Sigmoid colon (tissue), 7 donors: ENCODE results near the gene HINT2. TPM values are rescaled to one million over a fixed set of nuclear protein-coding genes. Genes with fewer than 3 reads are reported as not detected.

Experiments
- DNase-seq: peaks from one replicate; pipeline ENCODE4 v3.0.0-alpha.2; 2019
- H3K27ac ChIP-seq, 4 donors: fragments of 200-600 bp; sonication (generic); one replicate each; pipeline ENCODE4 v1.5.1; 2016 to 2019; ENCODE audit warnings: mild to moderate bottlenecking in 1 of 4
- H3K27me3 ChIP-seq, 3 donors: fragments of 200-600 bp; sonication (generic); one replicate each; pipeline ENCODE4 v1.5.1; 2019; ENCODE audit warnings: mild to moderate bottlenecking in 1 of 3
- H3K36me3 ChIP-seq, 4 donors: fragments of 200-600 bp; sonication (generic); one replicate each; pipeline ENCODE4 v1.5.1; 2016 to 2019
- H3K4me1 ChIP-seq, 4 donors: fragments of 200-600 bp; sonication (generic); one replicate each; pipeline ENCODE4 v1.5.1; 2017 to 2019
- H3K4me3 ChIP-seq, 4 donors: fragments of 200-600 bp; sonication (generic); one replicate each; pipeline ENCODE4 v1.5.1; 2017 to 2019; ENCODE audit warnings: mild to moderate bottlenecking in 2 of 4, moderate library complexity in 1 of 4
- H3K9me3 ChIP-seq, 4 donors: fragments of 200-600 bp in 3 of 4; sonication (generic) in 3 of 4; one replicate each; pipeline versions ENCODE4 v1.5.1 to v1.6.1; 2013 to 2019
- EP300 ChIP-seq, 4 donors: sonication (generic); formaldehyde crosslinking; IDR thresholded peaks; one replicate each; pipeline ENCODE4 v1.6.1; 2017; ENCODE audit warnings: antibody characterized with exemption in 4 of 4
- POLR2A ChIP-seq, 2 donors: fragments of 450-650 bp; IDR thresholded peaks; one replicate each; pipeline ENCODE4 v1.6.1; 2016; ENCODE audit warnings: antibody characterized with exemption in 2 of 2, mild to moderate bottlenecking in 2 of 2, moderate library complexity in 2 of 2
- POLR2AphosphoS5 ChIP-seq, 4 donors: sonication (generic); formaldehyde crosslinking; IDR thresholded peaks; one replicate each; pipeline ENCODE4 v1.6.1; 2017; ENCODE audit warnings: antibody characterized with exemption in 4 of 4
- WGBS, 2 donors: extraction: QIAGEN DNeasy Blood & Tissue Kit; methylation state at CpG; one replicate each; pipeline ENCODE4 v1.1.7; 2013; 5-methylcytosine and 5-hydroxymethylcytosine counted together
- intact Hi-C: fragments of 100-400 bp; cut with DNase I; formaldehyde crosslinking; loops from one replicate; pipeline ENCODE4 v1.15.1; 2023
- polyA plus RNA-seq, 3 donors: library from polyadenylated mRNA; stranded (reverse); fragments of 200-250 nt; gene quantifications; one replicate each; pipeline ENCODE4 v1.2.3, GENCODE V29; 2013
- total RNA-seq, 4 donors: library from RNA; depleted of rRNA; stranded (reverse); fragments of >200 nt; gene quantifications; one replicate each; pipeline ENCODE4 v1.1.0, GENCODE V29; 2016
- TF ChIP-seq, protein P1 (sequence below), 4 experiments: fragments of 450-650 bp in 3 of 4; fragments of 200-600 bp in 1 of 4; IDR thresholded peaks; one replicate each; pipeline ENCODE4 v1.5.1; 2016 to 2019; ENCODE audit warnings: antibody characterized with exemption in 4 of 4, mild to moderate bottlenecking in 3 of 4, moderate library complexity in 2 of 4
- donor health status: healthy with polysubstance abuse.
- donor health status: Bipolar disorder and iron deficiency.
- donor health status: healthy.

Gene HINT2
- total and polyA plus RNA-seq, 7 donors: 23.5 to 125 (median 42.8) TPM

DNA sequence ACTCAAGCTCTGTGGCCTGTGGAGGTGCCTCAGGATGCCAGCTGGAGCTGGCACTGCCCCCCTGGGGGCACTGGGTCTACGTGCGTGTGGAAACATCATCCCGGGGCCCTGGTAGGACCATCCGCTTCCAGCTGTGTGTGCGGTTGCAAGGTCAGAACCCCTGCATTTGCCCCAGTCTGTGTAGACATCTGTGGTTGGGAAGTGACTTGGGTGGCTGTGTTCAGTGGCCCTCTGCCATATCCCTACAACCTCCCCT is 26.7 kb upstream of the HINT2 start:
- peak; percentile 46 for DNase-seq
- Histone ChIP-seq H3K9me3 (no peaks in the 10 kb centered on the region), H3K4me3 (no peak overlapping the region), H3K4me1 (peaks cover 0 to 31% (median 26%) of the 10 kb centered on the region in 4 donors), H3K36me3 (peaks cover 0 to 4% (median 1%) of the 10 kb centered on the region in 4 donors), H3K27me3 (no peaks in the 10 kb centered on the region), H3K27ac (no peak overlapping the region)
- intact Hi-C loops: no loop called here
- 88 to 96% methylated on average over 5 of the region's 5 CpGs for WGBS, 2 donors
- no peak for TF ChIP-seq POLR2AphosphoS5 (IDR thresholded peaks at IDR 0.05)
- TF ChIP-seq EP300 (IDR thresholded peaks at IDR 0.05): no peak
- TF ChIP-seq, protein P1, sequence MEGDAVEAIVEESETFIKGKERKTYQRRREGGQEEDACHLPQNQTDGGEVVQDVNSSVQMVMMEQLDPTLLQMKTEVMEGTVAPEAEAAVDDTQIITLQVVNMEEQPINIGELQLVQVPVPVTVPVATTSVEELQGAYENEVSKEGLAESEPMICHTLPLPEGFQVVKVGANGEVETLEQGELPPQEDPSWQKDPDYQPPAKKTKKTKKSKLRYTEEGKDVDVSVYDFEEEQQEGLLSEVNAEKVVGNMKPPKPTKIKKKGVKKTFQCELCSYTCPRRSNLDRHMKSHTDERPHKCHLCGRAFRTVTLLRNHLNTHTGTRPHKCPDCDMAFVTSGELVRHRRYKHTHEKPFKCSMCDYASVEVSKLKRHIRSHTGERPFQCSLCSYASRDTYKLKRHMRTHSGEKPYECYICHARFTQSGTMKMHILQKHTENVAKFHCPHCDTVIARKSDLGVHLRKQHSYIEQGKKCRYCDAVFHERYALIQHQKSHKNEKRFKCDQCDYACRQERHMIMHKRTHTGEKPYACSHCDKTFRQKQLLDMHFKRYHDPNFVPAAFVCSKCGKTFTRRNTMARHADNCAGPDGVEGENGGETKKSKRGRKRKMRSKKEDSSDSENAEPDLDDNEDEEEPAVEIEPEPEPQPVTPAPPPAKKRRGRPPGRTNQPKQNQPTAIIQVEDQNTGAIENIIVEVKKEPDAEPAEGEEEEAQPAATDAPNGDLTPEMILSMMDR (IDR thresholded peaks at IDR 0.05): no peak
- no peak for TF ChIP-seq POLR2A (IDR thresholded peaks at IDR 0.05)

DNA sequence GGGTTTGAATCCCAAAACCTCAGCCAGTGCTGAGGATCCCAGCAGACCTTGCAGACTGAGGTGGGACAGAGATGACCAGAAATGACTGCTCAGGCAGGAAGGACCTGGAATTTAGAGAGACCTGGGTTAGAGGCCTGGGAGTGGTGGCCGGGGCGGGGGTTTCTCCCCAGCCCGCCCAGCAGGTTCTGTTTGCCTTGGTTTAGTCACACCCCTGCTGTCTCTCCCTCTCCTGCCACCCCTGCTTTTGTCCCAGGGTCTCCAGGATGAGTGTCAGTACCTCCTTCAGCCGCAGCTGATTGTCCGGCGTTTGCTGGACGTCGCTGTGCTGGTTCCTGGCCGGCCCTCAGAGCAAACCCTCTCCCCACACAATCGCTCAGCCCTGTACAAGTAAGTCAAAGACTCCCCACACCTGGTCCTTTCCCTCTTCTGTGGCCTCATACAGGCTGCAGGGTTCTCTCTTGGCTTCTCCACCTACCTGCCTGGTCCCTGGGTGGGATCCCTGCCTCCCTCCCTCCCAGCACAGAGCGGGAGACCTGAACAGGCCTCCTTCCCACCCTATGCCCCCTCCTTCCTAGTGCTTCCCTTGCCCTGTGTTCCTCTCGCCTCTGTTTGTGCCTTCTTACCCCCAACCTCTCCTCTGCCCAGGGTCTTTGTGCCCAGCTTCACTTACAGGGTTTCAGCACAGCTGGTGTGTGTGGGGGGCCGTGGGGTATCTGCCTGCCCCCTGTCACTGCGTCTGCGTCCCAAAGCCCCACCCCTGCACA is 26.2 kb upstream of the HINT2 start:
- Histone ChIP-seq H3K4me3 (no peak overlapping the region), H3K4me1 (peaks cover 0 to 26% (median 21%) of the 10 kb centered on the region in 4 donors), H3K9me3 (no peaks in the 10 kb centered on the region), H3K27me3 (no peaks in the 10 kb centered on the region), H3K27ac (no peak overlapping the region), H3K36me3 (no peaks in the 10 kb centered on the region)
- intact Hi-C loops: no loop called here
- 91 to 96% methylated on average over 15 of the region's 15 CpGs for WGBS, 2 donors
- TF ChIP-seq, protein P1 (IDR thresholded peaks at IDR 0.05): no peak
- TF ChIP-seq POLR2A (IDR thresholded peaks at IDR 0.05) (no peak), POLR2AphosphoS5 (IDR thresholded peaks at IDR 0.05) (no peak), EP300 (IDR thresholded peaks at IDR 0.05) (no peak)
- DNase-seq: peak; percentile 50

DNA sequence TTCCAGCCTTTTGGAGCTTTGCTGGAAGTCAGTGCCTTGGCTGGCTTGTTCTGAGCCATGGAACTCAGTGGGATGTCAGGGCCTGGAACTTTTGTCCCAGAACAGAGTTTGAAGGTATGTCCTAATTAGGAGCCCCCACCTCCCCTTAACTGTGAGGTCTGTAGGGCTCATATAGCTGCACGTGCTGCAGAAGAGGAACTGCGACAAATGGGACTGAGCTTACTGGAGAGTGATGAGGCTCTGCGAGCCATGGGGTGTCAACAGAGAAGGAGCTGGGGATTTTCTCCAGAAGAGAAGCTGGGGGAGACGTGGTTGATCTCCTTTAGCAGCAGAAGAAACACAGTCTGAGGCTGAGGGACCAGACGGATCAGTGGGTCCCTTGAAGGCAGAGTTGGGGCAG is 25.1 kb upstream of the HINT2 start:
- intact Hi-C loops: no loop called here
- no peaks in the 10 kb centered on the region for H3K27me3 ChIP-seq
- H3K36me3 ChIP-seq: peaks cover 0 to 9% (median 0%) of the 10 kb centered on the region in 4 donors
- no peak overlapping the region for H3K4me3 ChIP-seq
- no peaks in the 10 kb centered on the region for H3K9me3 ChIP-seq
- peaks cover 0 to 14% (median 10%) of the 10 kb centered on the region in 4 donors for H3K4me1 ChIP-seq
- DNase-seq: peak; percentile 38
- no peak for TF ChIP-seq POLR2A (IDR thresholded peaks at IDR 0.05)
- TF ChIP-seq, protein P1 (IDR thresholded peaks at IDR 0.05): no peak
- no peak for TF ChIP-seq EP300 (IDR thresholded peaks at IDR 0.05)
- TF ChIP-seq POLR2AphosphoS5 (IDR thresholded peaks at IDR 0.05): no peak
- 73 to 95% methylated on average over 5 of the region's 5 CpGs for WGBS, 2 donors
- no peak overlapping the region for H3K27ac ChIP-seq

DNA sequence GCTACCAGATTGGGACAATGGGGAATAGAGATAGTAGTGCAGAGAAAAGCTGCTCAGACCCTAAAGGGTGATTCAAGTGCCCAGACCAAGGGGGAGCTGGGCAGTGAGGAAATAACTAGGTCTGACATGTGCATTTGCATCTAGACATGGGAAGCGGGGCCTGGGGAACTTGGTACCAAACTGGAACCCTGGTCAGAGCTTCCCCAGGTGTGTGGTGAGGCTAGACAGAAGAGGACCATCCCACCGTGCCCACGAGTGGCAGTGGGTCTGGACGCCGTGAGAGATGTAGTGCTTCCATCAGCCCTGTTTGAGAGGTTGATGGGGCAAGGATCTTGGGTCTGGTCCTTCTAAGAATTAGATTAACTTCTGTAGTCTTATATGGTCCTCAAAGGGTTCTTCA is 21.8 kb upstream of the HINT2 start:
- peak; percentile 40 for DNase-seq
- Histone ChIP-seq H3K27ac (no peak overlapping the region), H3K27me3 (no peaks in the 10 kb centered on the region), H3K4me3 (no peak overlapping the region), H3K9me3 (no peaks in the 10 kb centered on the region), H3K36me3 (peaks cover 0 to 11% (median 0%) of the 10 kb centered on the region in 4 donors), H3K4me1 (peaks cover 0 to 15% (median 11%) of the 10 kb centered on the region in 4 donors)
- WGBS, 2 donors: 96% methylated on average over 5 of the region's 5 CpGs
- TF ChIP-seq, protein P1 (IDR thresholded peaks at IDR 0.05): no peak
- TF ChIP-seq POLR2AphosphoS5 (IDR thresholded peaks at IDR 0.05): no peak
- no peak for TF ChIP-seq POLR2A (IDR thresholded peaks at IDR 0.05)
- TF ChIP-seq EP300 (IDR thresholded peaks at IDR 0.05): no peak
- intact Hi-C loops: no loop called here
